ENCODE measurements around the gene MKNK2.

Gene MKNK2

GRCh38 chr19:2050991-2051772 lies at the start of gene MKNK2:
MKNK2 (minus strand) TSS chr19:2051244; CDS start chr19:2050851, 393 bp downstream.
- peak within 1 kb of the TSS; percentile 91 for H3K27ac ChIP-seq
- peak; percentile 60 for TF ChIP-seq CTCF (conservative IDR thresholded peaks at IDR 0.05)

- TF ChIP-seq CTCF (conservative IDR thresholded peaks at IDR 0.05) = no peak
- no peak overlapping the region for H3K27ac ChIP-seq
These were observed 49.6 kb upstream of the MKNK2 start for GRCh38 chr19:2100719-2101061.

- no peak for TF ChIP-seq CTCF (conservative IDR thresholded peaks at IDR 0.05)
- H3K27ac ChIP-seq = no peak overlapping the region
These were observed 49.1 kb upstream of the MKNK2 start for GRCh38 chr19:2099937-2100718.

- TF ChIP-seq CTCF (conservative IDR thresholded peaks at IDR 0.05) = no peak
These were observed 48.0 kb upstream of the MKNK2 start for GRCh38 chr19:2099054-2099501.

GRCh38 chr19:2097886-2098327 lies 46.9 kb upstream of the MKNK2 start:
- H3K27ac ChIP-seq = peak overlapping the region; percentile 60
- TF ChIP-seq CTCF (conservative IDR thresholded peaks at IDR 0.05) = no peak

More at GRCh38 chr19:2099054-2099501, 48.0 kb upstream of the MKNK2 start:
- H3K27ac ChIP-seq = no peak overlapping the region

- peak overlapping the region; percentile 60 for H3K27ac ChIP-seq
- TF ChIP-seq CTCF (conservative IDR thresholded peaks at IDR 0.05) = no peak
These were observed 46.3 kb upstream of the MKNK2 start for GRCh38 chr19:2097203-2097885.
